Left ventricle myocardium superior (tissue), 1 donor: Measurements from ENCODE around the gene TMED9. TPM values are rescaled to one million over a fixed set of nuclear protein-coding genes. Genes with fewer than 3 reads are reported as not detected.
"Not testable (repeated sequence)": the region's sequence is repeated elsewhere in the genome, so short reads cannot be mapped to it uniquely, and the experiment has no call there.

Experiments
- ATAC-seq: fragments of 200-7000 bp; cut with Tn5 transposase; one replicate; pipeline ENCODE4 v1.9.1; 2020; ENCODE audit warnings: mild to moderate bottlenecking, moderate library complexity
- DNase-seq: peaks from one replicate; pipeline ENCODE4 v3.0.0-alpha.2; 2020
- intact Hi-C: fragments of 100-400 bp; cut with micrococcal nuclease; formaldehyde crosslinking; loops from one replicate; pipeline ENCODE4 v1.11.0; 2022
- long read RNA-seq: library from polyadenylated mRNA; unstranded; transcript quantifications from one replicate; pipeline ENCODE4 v2.0.0, GENCODE V29; 2021
- total RNA-seq: library from RNA; stranded (reverse); fragmentation: NEBNext Ultra II Directional; extraction: Animal tissue kit (Norgen Biotek cat#: 25700); gene quantifications from one replicate; pipeline ENCODE4 v1.2.1, GENCODE V29; 2021
- donor health status: DM: no; HTN: yes; CAD: no; lungs with severe emphysema.

Gene TMED9
- 63.9 TPM for total RNA-seq
- long read RNA-seq, transcript TMED9-201 (5 exons, 1,473 nt): major isoform, 72 of 74 reads
- long read RNA-seq, partial matches to known transcripts: 0 of 74 reads
- long read RNA-seq, other reads (novel, unspliced or antisense): 2 of 74 reads

- ATAC-seq: peak; percentile 99
- DNase-seq: peak; percentile 92
- intact Hi-C loops: no loop called here
Observed at GRCh38 chr5:177592010-177592834, at the start of gene TMED9. Gene TMED9, plus strand, starts transcription at chr5:177592203. Its CDS starts 12 bp downstream, at chr5:177592215.

- intact Hi-C loops: no loop called here
- no peak for ATAC-seq
- DNase-seq: no peak
Observed at GRCh38 chr5:177542816-177543465, 49.1 kb upstream of the TMED9 start.

GRCh38 chr5:177545487-177546257 lies 46.3 kb upstream of the TMED9 start:
- intact Hi-C loops: no loop called here
- DNase-seq (no peak), ATAC-seq (peak; percentile 82)

- intact Hi-C loops: no loop called here
- DNase-seq: peak; percentile 60
- peak; percentile 76 for ATAC-seq
Observed at GRCh38 chr5:177546258-177546741, 45.7 kb upstream of the TMED9 start.

GRCh38 chr5:177547736-177548135 lies 44.3 kb upstream of the TMED9 start:
- no peak for DNase-seq
- intact Hi-C loops: no loop called here
- ATAC-seq: no peak

- ATAC-seq (no peak), DNase-seq (no peak)
- intact Hi-C loops: no loop called here
Observed at GRCh38 chr5:177548495-177548894, 43.5 kb upstream of the TMED9 start.

GRCh38 chr5:177550122-177550521 lies 41.9 kb upstream of the TMED9 start:
- DNase-seq (no peak), ATAC-seq (no peak)
- intact Hi-C loops: no loop called here

- DNase-seq (peak; percentile 40), ATAC-seq (peak; percentile 9)
- intact Hi-C loops: no loop called here
Observed at GRCh38 chr5:177552839-177553455, 39.1 kb upstream of the TMED9 start.

- peak; percentile 52 for ATAC-seq
- intact Hi-C loops: no loop called here
Observed at GRCh38 chr5:177553671-177554429, 38.2 kb upstream of the TMED9 start.

GRCh38 chr5:177554474-177555111 lies 37.4 kb upstream of the TMED9 start, which contains the start of gene FAM193B:
Gene FAM193B, minus strand, starts transcription at chr5:177554563. Its CDS starts 105 bp downstream, at chr5:177554458.
- DNase-seq (peak; percentile 97), ATAC-seq (peak; percentile 96)
- intact Hi-C loops: no loop called here

More at GRCh38 chr5:177553671-177554429, 38.2 kb upstream of the TMED9 start:
- peak; percentile 60 for DNase-seq

GRCh38 chr5:177555228-177555627 lies 36.8 kb upstream of the TMED9 start:
- peak; percentile 23 for ATAC-seq
- intact Hi-C loops: no loop called here
- no peak for DNase-seq

GRCh38 chr5:177555665-177556064 lies 36.3 kb upstream of the TMED9 start:
- intact Hi-C loops: no loop called here
- ATAC-seq (no peak), DNase-seq (no peak)

- intact Hi-C loops: no loop called here
- ATAC-seq: no peak
- no peak for DNase-seq
Observed at GRCh38 chr5:177557041-177557647, 34.9 kb upstream of the TMED9 start.

GRCh38 chr5:177557796-177558195 lies 34.2 kb upstream of the TMED9 start:
- no peak for ATAC-seq
- no peak for DNase-seq
- intact Hi-C loops: no loop called here

- intact Hi-C loops, ATAC-seq, DNase-seq: not testable (repeated sequence)
Observed at GRCh38 chr5:177559446-177559941, 32.5 kb upstream of the TMED9 start.

- DNase-seq: no peak
- no peak for ATAC-seq
- intact Hi-C loops: no loop called here
Observed at GRCh38 chr5:177565046-177565445, 27.0 kb upstream of the TMED9 start.

- DNase-seq (no peak), ATAC-seq (no peak)
- intact Hi-C loops: no loop called here
Observed at GRCh38 chr5:177568326-177568725, 23.7 kb upstream of the TMED9 start.
